Fibroblast of lung (primary cell): Measurements from ENCODE around the gene RERE. TPM values are rescaled to one million over a fixed set of nuclear protein-coding genes. Genes with fewer than 3 reads are reported as not detected.

Experiments used
- DNase-seq, 2 donors: peaks; one replicate each; pipeline versions ENCODE4 v3.0.0 to v3.0.0-alpha.2; 2010; ENCODE audit warnings: low read depth in 2 of 2
- H2AFZ ChIP-seq: 2 replicates; pipeline ENCODE4 v1.5.1; 2012; ENCODE audit warnings: low read length, control low read depth, inconsistent platforms
- H3K27ac ChIP-seq: 2 replicates; pipeline ENCODE4 v1.5.1; 2011; ENCODE audit warnings: low read length, control low read depth; ENCODE audit not compliant: insufficient read depth
- H3K27me3 ChIP-seq: 2 replicates; pipeline ENCODE4 v1.5.1; 2011; ENCODE audit warnings: mild to moderate bottlenecking, low read length; ENCODE audit not compliant: control insufficient read depth, insufficient read depth
- H3K36me3 ChIP-seq: 2 replicates; pipeline ENCODE4 v1.5.1; 2011; ENCODE audit warnings: low read length; ENCODE audit not compliant: control insufficient read depth, insufficient read depth
- H3K4me1 ChIP-seq: 2 replicates; pipeline ENCODE4 v1.5.1; 2011; ENCODE audit warnings: low read length; ENCODE audit not compliant: control insufficient read depth, insufficient read depth; ENCODE audit errors: extremely low read depth
- H3K4me2 ChIP-seq: 2 replicates; pipeline ENCODE4 v1.5.1; 2011; ENCODE audit warnings: low read length, control low read depth; ENCODE audit not compliant: insufficient read depth; ENCODE audit errors: extremely low read depth
- H3K4me3 ChIP-seq, 4 experiments: fragments of 200-600 bp in 1 of 4; sonication (generic) in 1 of 4; replicated peaks in 1 of 4; 2 replicates each; pipeline ENCODE4 v1.5.1; 2011 to 2016; ENCODE audit warnings: low read length in 4 of 4, low read depth in 3 of 4, mild to moderate bottlenecking in 3 of 4, control low read depth in 2 of 4, inconsistent platforms in 1 of 4, mixed read lengths in 1 of 4; ENCODE audit not compliant: insufficient read depth in 1 of 4; ENCODE audit errors: control extremely low read depth in 1 of 4
- H3K79me2 ChIP-seq: 2 replicates; pipeline ENCODE4 v1.5.1; 2012; ENCODE audit warnings: mild to moderate bottlenecking, low read length, inconsistent platforms; ENCODE audit not compliant: control insufficient read depth, insufficient read depth
- H3K9ac ChIP-seq: 2 replicates; pipeline ENCODE4 v1.5.1; 2011; ENCODE audit warnings: mild to moderate bottlenecking, low read length, control low read depth; ENCODE audit not compliant: insufficient read depth
- H3K9me3 ChIP-seq: 2 replicates; pipeline ENCODE4 v1.5.1; 2012; ENCODE audit warnings: low read depth, low read length; ENCODE audit not compliant: control insufficient read depth, insufficient read depth
- H4K20me1 ChIP-seq: 2 replicates; pipeline ENCODE4 v1.5.1; 2011; ENCODE audit warnings: low read length; ENCODE audit not compliant: control insufficient read depth, insufficient read depth; ENCODE audit errors: extremely low read depth
- EZH2 ChIP-seq: IDR thresholded peaks from 2 replicates; pipeline ENCODE4 v1.5.1; 2012; ENCODE audit warnings: low read length, control low read depth, mild to moderate bottlenecking; ENCODE audit errors: missing control alignments
- polyA plus RNA-seq, 2 donors: library from polyadenylated mRNA; depleted of rRNA in 1 of 2; stranded (reverse) in 1 of 2; unstranded in 1 of 2; fragments of >200 nt; gene quantifications; 2 replicates each; pipeline ENCODE4 v1.2.1, GENCODE V29; 2011 to 2012; ENCODE audit warnings: missing spikeins in 1 of 2
- total RNA-seq: library from RNA; depleted of rRNA; stranded (reverse); fragments of >200 nt; gene quantifications from 2 replicates; pipeline ENCODE4 v1.2.1, GENCODE V29; 2014
- TF ChIP-seq, protein P1 (sequence below), 2 donors: IDR thresholded peaks in 1 of 2; conservative IDR thresholded peaks in 1 of 2; 1 replicate in 1 of 2; 2 replicates in 1 of 2; pipeline ENCODE4 v1.5.1; 2011 to 2012; ENCODE audit warnings: low read length in 2 of 2, control low read depth in 1 of 2, inconsistent platforms in 1 of 2, low read depth in 1 of 2, mild to moderate bottlenecking in 1 of 2

The RERE gene
- total and polyA plus RNA-seq, 2 donors (not counting 1 experiment from before 2014, with no cell fraction given) = 3.7 to 51.0 TPM

- Histone ChIP-seq H3K27ac (no peak overlapping the region), H3K36me3 (no peaks in the 10 kb centered on the region), H3K9me3 (no peaks in the 10 kb centered on the region), H4K20me1 (no peaks in the 10 kb centered on the region), H3K79me2 (no peaks in the 10 kb centered on the region), H3K4me2 (no peak overlapping the region), H3K4me3 (no peak overlapping the region), H2AFZ (no peak overlapping the region), H3K9ac (no peak overlapping the region), H3K4me1 (no peaks in the 10 kb centered on the region), H3K27me3 (no peaks in the 10 kb centered on the region)
- no peak for DNase-seq
- TF ChIP-seq EZH2 = no peak
- TF ChIP-seq, protein P1, sequence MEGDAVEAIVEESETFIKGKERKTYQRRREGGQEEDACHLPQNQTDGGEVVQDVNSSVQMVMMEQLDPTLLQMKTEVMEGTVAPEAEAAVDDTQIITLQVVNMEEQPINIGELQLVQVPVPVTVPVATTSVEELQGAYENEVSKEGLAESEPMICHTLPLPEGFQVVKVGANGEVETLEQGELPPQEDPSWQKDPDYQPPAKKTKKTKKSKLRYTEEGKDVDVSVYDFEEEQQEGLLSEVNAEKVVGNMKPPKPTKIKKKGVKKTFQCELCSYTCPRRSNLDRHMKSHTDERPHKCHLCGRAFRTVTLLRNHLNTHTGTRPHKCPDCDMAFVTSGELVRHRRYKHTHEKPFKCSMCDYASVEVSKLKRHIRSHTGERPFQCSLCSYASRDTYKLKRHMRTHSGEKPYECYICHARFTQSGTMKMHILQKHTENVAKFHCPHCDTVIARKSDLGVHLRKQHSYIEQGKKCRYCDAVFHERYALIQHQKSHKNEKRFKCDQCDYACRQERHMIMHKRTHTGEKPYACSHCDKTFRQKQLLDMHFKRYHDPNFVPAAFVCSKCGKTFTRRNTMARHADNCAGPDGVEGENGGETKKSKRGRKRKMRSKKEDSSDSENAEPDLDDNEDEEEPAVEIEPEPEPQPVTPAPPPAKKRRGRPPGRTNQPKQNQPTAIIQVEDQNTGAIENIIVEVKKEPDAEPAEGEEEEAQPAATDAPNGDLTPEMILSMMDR (conservative IDR thresholded peaks at IDR 0.05 in 1 of 2, IDR thresholded peaks at IDR 0.05 in 1 of 2; ENCODE audit: low read depth in 1 of 2, low read length in 2 of 2) = no peak
Measured at GRCh38 chr1:8311068-8311718, 506.2 kb downstream of the RERE start.

DNA sequence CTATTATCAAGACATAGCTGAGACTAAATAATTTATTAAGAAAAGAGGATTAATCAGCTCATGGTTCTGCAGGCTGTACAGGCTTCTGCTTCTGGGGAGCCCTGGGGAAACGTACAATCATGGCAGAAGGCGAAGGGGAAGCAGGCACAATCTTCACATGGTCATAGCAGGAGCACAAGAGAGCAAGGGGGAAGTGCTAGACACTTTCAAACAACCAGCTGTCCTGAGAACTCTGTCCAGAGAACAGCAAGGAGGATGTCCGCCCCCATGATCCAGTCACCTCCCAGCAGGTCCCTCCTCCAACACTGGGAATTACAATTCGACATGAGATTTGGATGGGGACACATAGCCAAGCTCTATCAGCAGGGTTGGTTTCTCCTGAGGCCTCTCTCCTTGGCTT, 509.8 kb downstream of the RERE start:
- TF ChIP-seq, protein P1 (conservative IDR thresholded peaks at IDR 0.05 in 1 of 2, IDR thresholded peaks at IDR 0.05 in 1 of 2; ENCODE audit: low read depth in 1 of 2, low read length in 2 of 2) = no peak
- TF ChIP-seq EZH2 = no peak
- Histone ChIP-seq H3K9me3 (no peaks in the 10 kb centered on the region), H3K36me3 (no peaks in the 10 kb centered on the region), H4K20me1 (no peaks in the 10 kb centered on the region), H2AFZ (no peak overlapping the region), H3K27ac (no peak overlapping the region), H3K4me2 (no peak overlapping the region), H3K4me3 (no peak overlapping the region), H3K79me2 (no peaks in the 10 kb centered on the region), H3K27me3 (no peaks in the 10 kb centered on the region), H3K9ac (no peak overlapping the region), H3K4me1 (peaks cover 3% of the 10 kb centered on the region)
- no peak for DNase-seq

DNA sequence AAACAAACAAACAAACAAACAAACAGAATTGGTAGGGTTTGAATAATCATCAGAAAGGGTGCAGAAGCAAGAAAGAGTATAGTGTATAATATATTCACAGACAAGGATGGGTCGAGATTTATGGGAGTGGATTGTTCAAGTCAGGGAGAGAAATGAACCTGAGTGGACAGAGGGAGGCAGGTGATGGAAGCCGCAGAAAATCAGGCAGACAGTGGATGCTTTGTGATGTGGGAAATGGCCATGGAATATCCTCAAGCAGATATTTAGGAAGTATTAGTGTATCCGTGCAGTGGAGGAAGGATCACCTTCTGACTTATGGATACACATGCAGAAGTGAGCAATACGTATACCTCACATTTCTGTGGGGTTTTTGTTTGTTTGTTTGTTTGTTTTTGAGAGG, 513.6 kb downstream of the RERE start:
- Histone ChIP-seq H3K9ac (no peak overlapping the region), H3K27ac (no peak overlapping the region), H3K27me3 (no peaks in the 10 kb centered on the region), H3K4me1 (peaks cover 3% of the 10 kb centered on the region), H2AFZ (no peak overlapping the region), H3K9me3 (no peaks in the 10 kb centered on the region), H3K79me2 (no peaks in the 10 kb centered on the region), H4K20me1 (no peaks in the 10 kb centered on the region), H3K4me2 (no peak overlapping the region), H3K4me3 (no peak overlapping the region), H3K36me3 (no peaks in the 10 kb centered on the region)
- TF ChIP-seq, protein P1 (conservative IDR thresholded peaks at IDR 0.05 in 1 of 2, IDR thresholded peaks at IDR 0.05 in 1 of 2; ENCODE audit: low read depth in 1 of 2, low read length in 2 of 2) = no peak
- TF ChIP-seq EZH2 = no peak
- no peak for DNase-seq
